ENCODE data around the gene HEG1.

HEG1 gene

GRCh38 chr3:125055331-125055912 is 375 bp downstream of the HEG1 start:
- H2AFZ ChIP-seq (ENCODE audit: low read depth, low read length, severe bottlenecking), result no peak overlapping the region
- H3K27me3 ChIP-seq (ENCODE audit: low read length), result no peaks in the 10 kb centered on the region
- H4K20me1 ChIP-seq (ENCODE audit: low read depth, low read length), result no peaks in the 10 kb centered on the region
- H3F3A ChIP-seq (ENCODE audit: insufficient read depth), result no peaks in the 10 kb centered on the region
- H3K27ac ChIP-seq (ENCODE audit: low read depth, low read length), result no peak overlapping the region
- no peaks in the 10 kb centered on the region for H3K9me3 ChIP-seq (ENCODE audit: insufficient read depth, low read length)
- no peak for TF ChIP-seq EZH2phosphoT487 (conservative IDR thresholded peaks at IDR 0.05; ENCODE audit: low read length)
- TF ChIP-seq CTCF (IDR thresholded peaks at IDR 0.05; ENCODE audit: insufficient read depth, low read length, poor library complexity, severe bottlenecking), result no peak
- no peaks in the 10 kb centered on the region for H3K36me3 ChIP-seq (ENCODE audit: low read length)
- H3K79me2 ChIP-seq (ENCODE audit: insufficient read depth, low read length), result no peaks in the 10 kb centered on the region
- no peak overlapping the region for H3K4me3 ChIP-seq (ENCODE audit: insufficient read depth, low read length, poor library complexity, severe bottlenecking)
- H3K9me2 ChIP-seq (replicated peaks; ENCODE audit: insufficient read depth, low read length), result no peaks in the 10 kb centered on the region
- H3K9ac ChIP-seq (ENCODE audit: low read length), result peak overlapping the region; percentile 38; the same call in 1 of the 2 replicates
- H3K4me2 ChIP-seq (ENCODE audit: low read depth, low read length, poor library complexity, severe bottlenecking), result peak overlapping the region; percentile 67

DNA sequence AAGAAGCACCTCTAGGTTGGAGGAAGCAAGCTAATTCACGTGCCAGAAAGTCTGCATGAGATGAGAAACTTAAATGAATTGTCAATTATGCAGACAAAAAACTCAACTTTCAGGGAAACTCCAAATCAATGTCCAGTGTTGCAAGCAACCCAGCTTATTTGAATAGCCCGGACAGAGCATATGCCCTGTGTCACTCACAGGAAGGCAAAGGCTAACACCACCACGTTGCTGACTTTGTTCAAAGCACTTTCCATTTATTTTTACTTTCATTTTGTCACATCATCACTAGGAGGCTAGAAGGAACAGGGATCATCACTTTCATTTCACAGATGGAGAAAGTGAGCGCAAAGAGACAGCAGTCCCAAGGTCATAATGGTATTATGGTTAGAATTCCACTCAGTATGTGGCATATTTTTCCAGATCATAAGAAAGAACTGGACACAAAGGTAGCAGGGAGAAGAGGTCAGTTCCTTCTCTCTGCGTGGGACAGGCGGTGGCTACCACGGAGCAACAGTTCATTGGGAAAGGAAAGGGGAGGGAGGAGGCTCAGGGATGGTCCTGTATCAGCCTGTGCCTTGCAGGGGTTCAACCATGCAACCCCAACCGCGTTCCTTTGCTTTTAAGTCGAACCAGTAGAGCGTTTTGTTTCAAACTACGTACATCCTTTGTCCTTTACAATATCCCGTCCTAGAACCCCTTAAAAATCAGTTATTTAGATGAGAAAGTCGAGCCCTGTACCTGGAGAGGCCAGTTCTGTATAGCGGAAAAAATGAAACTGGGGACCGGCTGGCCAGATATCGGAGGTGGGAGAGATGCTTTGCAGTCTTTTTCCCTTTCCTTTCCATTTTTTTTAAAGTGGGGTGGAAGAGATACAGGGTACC is 1.1 kb downstream of the HEG1 start:
- Histone ChIP-seq H3F3A (ENCODE audit: insufficient read depth) (no peaks in the 10 kb centered on the region), H3K9ac (ENCODE audit: low read length) (no peak overlapping the region), H3K79me2 (ENCODE audit: insufficient read depth, low read length) (no peaks in the 10 kb centered on the region), H3K9me3 (ENCODE audit: insufficient read depth, low read length) (no peaks in the 10 kb centered on the region), H3K4me3 (ENCODE audit: insufficient read depth, low read length, poor library complexity, severe bottlenecking) (no peak overlapping the region), H3K36me3 (ENCODE audit: low read length) (no peaks in the 10 kb centered on the region), H2AFZ (ENCODE audit: low read depth, low read length, severe bottlenecking) (no peak overlapping the region), H3K27me3 (ENCODE audit: low read length) (no peaks in the 10 kb centered on the region), H3K27ac (ENCODE audit: low read depth, low read length) (no peak overlapping the region), H3K4me2 (ENCODE audit: low read depth, low read length, poor library complexity, severe bottlenecking) (peak overlapping the region; percentile 49), H4K20me1 (ENCODE audit: low read depth, low read length) (no peaks in the 10 kb centered on the region), H3K9me2 (replicated peaks; ENCODE audit: insufficient read depth, low read length) (no peaks in the 10 kb centered on the region)
- TF ChIP-seq EZH2phosphoT487 (conservative IDR thresholded peaks at IDR 0.05; ENCODE audit: low read length), result no peak
- no peak for TF ChIP-seq CTCF (IDR thresholded peaks at IDR 0.05; ENCODE audit: insufficient read depth, low read length, poor library complexity, severe bottlenecking)

DNA sequence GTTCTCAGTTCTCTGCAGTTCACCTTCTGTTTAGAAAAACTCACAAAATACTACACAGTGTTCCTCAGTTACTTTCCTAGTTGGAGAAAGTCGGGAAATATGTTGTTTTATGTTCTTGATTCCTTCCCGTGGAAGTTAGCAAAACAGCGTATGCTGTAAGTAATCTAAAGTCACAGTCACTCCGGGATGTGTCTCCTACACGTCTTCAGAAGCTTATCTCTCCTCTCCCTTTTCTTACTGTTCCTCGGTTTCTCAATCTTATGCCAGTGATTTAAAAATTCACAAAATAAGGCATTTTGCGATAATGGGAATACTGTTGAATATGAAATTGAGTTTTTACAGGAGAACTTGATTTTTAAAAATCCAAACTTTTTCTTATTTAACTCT is 1.7 kb downstream of the HEG1 start:
- no peak for TF ChIP-seq EZH2phosphoT487 (conservative IDR thresholded peaks at IDR 0.05; ENCODE audit: low read length)
- no peak for TF ChIP-seq CTCF (IDR thresholded peaks at IDR 0.05; ENCODE audit: insufficient read depth, low read length, poor library complexity, severe bottlenecking)
- H3K36me3 ChIP-seq (ENCODE audit: low read length), result no peaks in the 10 kb centered on the region
- no peak overlapping the region for H2AFZ ChIP-seq (ENCODE audit: low read depth, low read length, severe bottlenecking)
- no peak overlapping the region for H3K4me2 ChIP-seq (ENCODE audit: low read depth, low read length, poor library complexity, severe bottlenecking)
- no peaks in the 10 kb centered on the region for H4K20me1 ChIP-seq (ENCODE audit: low read depth, low read length)
- no peaks in the 10 kb centered on the region for H3K79me2 ChIP-seq (ENCODE audit: insufficient read depth, low read length)
- H3K27me3 ChIP-seq (ENCODE audit: low read length), result no peaks in the 10 kb centered on the region
- no peaks in the 10 kb centered on the region for H3K9me3 ChIP-seq (ENCODE audit: insufficient read depth, low read length)
- no peak overlapping the region for H3K27ac ChIP-seq (ENCODE audit: low read depth, low read length)
- no peak overlapping the region for H3K9ac ChIP-seq (ENCODE audit: low read length)
- no peak overlapping the region for H3K4me3 ChIP-seq (ENCODE audit: insufficient read depth, low read length, poor library complexity, severe bottlenecking)
- no peaks in the 10 kb centered on the region for H3F3A ChIP-seq (ENCODE audit: insufficient read depth)
- H3K9me2 ChIP-seq (replicated peaks; ENCODE audit: insufficient read depth, low read length), result no peaks in the 10 kb centered on the region

All from SU-DHL-6 (cell line).